ENCODE results near the gene ADGRG6. TPM values are rescaled to one million over a fixed set of nuclear protein-coding genes. Genes with fewer than 3 reads are reported as not detected.
"Not testable (repeated sequence)": the region's sequence is repeated elsewhere in the genome, so short reads cannot be mapped to it uniquely, and the experiment has no call there.

Gene ADGRG6
- total and polyA plus RNA-seq, 2 donors (not counting 1 experiment from before 2014, with no cell fraction given) = 0.03 TPM; not detected in 1

DNA sequence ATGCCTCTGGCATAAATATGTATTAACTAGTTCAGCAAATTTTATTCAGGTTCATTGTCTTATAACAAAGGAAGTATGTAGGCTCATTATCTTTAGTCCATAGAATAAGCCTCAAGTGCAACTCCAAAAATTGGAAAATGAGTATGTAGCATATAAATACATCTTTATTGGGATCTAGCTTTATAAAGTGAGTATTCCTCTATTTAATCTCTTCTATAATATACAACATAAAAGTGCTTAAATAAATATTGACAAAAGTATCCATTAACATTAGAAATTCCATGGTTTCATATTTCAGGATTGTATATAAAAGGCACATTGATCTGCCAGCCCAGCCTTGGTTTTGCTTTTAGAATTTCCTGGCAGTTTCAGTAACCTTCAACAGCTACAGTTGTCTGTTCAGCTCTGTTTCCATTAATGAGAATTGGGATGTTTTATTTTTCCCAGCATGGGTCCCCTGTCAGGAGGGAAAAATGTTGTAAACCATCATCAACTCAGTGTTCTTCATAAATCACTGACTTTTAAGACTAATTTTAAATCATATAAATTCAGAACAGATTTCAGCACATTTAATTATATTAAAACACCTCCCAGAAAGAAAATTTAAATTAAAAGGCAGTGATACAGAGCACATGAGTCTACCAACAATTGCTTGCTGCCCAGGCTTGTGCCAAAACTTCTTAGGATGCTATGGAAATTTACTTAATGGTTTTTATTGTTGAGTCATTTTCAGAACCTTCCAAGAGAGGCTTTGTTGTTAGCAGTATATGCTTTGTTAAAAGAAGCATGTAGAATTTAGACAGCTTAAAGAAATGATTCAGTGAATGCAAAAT is 119.7 kb downstream of the ADGRG6 start:
- intact Hi-C loops (cut with micrococcal nuclease) = no loop called here

DNA sequence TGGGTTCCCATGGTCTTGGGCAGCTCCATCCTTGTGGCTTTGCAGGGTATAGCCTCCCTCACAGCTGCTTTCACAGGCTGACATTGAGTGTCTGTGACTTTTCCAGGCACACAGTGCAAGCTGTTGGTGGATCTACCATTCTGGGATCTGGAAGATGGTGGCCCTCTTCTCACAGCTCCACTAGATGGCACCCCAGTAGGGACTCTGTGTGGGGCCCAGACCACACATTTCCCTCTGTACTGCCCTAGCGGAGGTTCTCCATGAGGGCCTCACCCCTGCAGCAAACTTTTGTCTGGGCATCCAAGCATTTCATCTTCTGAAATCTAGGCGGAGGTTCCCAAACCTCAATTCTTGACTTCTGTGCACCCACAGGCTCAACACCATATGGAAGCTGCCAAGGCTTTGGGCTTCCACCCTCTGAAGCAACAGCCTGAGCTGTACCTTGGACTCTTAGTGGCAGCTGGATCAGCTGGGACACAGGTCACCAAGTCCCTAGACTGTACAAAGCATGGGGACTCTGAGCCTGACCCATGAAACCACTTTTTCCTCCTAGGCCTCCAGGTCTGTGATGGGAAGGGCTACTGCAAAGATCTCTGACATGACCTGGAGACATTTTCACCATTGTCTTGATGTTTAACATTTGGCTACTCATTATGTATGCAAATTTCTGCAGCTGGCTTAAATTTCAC is 124.8 kb downstream of the ADGRG6 start:
- H3K27ac ChIP-seq (ENCODE audit: low read length in 2 of 2); H3K9me3 Mint-ChIP-seq (ENCODE audit: insufficient read depth); H3K9me3 ChIP-seq (ENCODE audit: control extremely low read depth in 1 of 3, control insufficient read depth in 2 of 3, insufficient read depth in 1 of 3, low read length in 2 of 3); CTCF ChIA-PET; H3K27me3 ChIP-seq (replicated peaks in 1 of 4; ENCODE audit: control extremely low read depth in 1 of 4, control insufficient read depth in 3 of 4, insufficient read depth in 4 of 4, low read length in 3 of 4); H3K27me3 Mint-ChIP-seq; H3K4me1 Mint-ChIP-seq; DNase-seq; H2AFZ ChIP-seq (ENCODE audit: insufficient read depth, low read depth, low read length, poor library complexity, severe bottlenecking); H3K79me2 ChIP-seq (ENCODE audit: control insufficient read depth, insufficient read depth, low read length); H4K20me1 ChIP-seq (ENCODE audit: control insufficient read depth, insufficient read depth, low read length, poor library complexity, severe bottlenecking); H3K4me2 ChIP-seq (replicated peaks; ENCODE audit: low read depth, low read length, poor library complexity, severe bottlenecking); H3K36me3 ChIP-seq (replicated peaks in 1 of 2; ENCODE audit: control extremely low read depth in 1 of 2, control insufficient read depth in 1 of 2, extremely low read depth in 1 of 2, insufficient read depth in 2 of 2, low read length in 1 of 2); H3K4me1 ChIP-seq (ENCODE audit: control insufficient read depth in 2 of 2, insufficient read depth in 2 of 2, low read length in 2 of 2); H3K4me3 Mint-ChIP-seq; H3K4me3 ChIP-seq (ENCODE audit: control extremely low read depth in 1 of 5, extremely low read depth in 1 of 5, insufficient read depth in 1 of 5, low read depth in 2 of 5, low read length in 4 of 5); POLR2A ChIA-PET; ATAC-seq (ENCODE audit: low read depth); intact Hi-C loops (cut with micrococcal nuclease); H3K27ac Mint-ChIP-seq; H3K9ac ChIP-seq (ENCODE audit: low read length): not testable (repeated sequence)
- WGBS (ENCODE audit: insufficient coverage) = 100% methylated on average over 2 of the region's 2 CpGs

More for the DNA sequence above, 119.7 kb downstream of the ADGRG6 start:
- H3K9ac ChIP-seq (ENCODE audit: low read length) = no peak overlapping the region
- H3K9me3 ChIP-seq (ENCODE audit: control extremely low read depth in 1 of 3, control insufficient read depth in 2 of 3, insufficient read depth in 1 of 3, low read length in 2 of 3) = peaks cover 0 to under 1% (median 0%) of the 10 kb centered on the region in 3 donors
- DNase-seq (no peak), ATAC-seq (ENCODE audit: low read depth) (no peak)
- Mint-ChIP-seq H3K27ac (no peak overlapping the region), H3K27me3 (no peaks in the 10 kb centered on the region), H3K4me3 (no peak overlapping the region), H3K9me3 (ENCODE audit: insufficient read depth) (no peaks in the 10 kb centered on the region), H3K4me1 (no peaks in the 10 kb centered on the region)
- no peaks in the 10 kb centered on the region for H3K36me3 ChIP-seq (replicated peaks in 1 of 2; ENCODE audit: control extremely low read depth in 1 of 2, control insufficient read depth in 1 of 2, extremely low read depth in 1 of 2, insufficient read depth in 2 of 2, low read length in 1 of 2)
- H3K27ac ChIP-seq (ENCODE audit: low read length in 2 of 2) = no peak overlapping the region
- no peaks in the 10 kb centered on the region for H3K79me2 ChIP-seq (ENCODE audit: control insufficient read depth, insufficient read depth, low read length)
- POLR2A ChIA-PET = no interaction called here
- no peaks in the 10 kb centered on the region for H3K4me1 ChIP-seq (ENCODE audit: control insufficient read depth in 2 of 2, insufficient read depth in 2 of 2, low read length in 2 of 2)
- H3K4me2 ChIP-seq (replicated peaks; ENCODE audit: low read depth, low read length, poor library complexity, severe bottlenecking) = no peak overlapping the region
- TF ChIP-seq EZH2 (IDR thresholded peaks at IDR 0.05; ENCODE audit: borderline replicate concordance, insufficient read depth, low read depth, low read length, poor library complexity, severe bottlenecking) = no peak
- TF ChIP-seq, protein P1, sequence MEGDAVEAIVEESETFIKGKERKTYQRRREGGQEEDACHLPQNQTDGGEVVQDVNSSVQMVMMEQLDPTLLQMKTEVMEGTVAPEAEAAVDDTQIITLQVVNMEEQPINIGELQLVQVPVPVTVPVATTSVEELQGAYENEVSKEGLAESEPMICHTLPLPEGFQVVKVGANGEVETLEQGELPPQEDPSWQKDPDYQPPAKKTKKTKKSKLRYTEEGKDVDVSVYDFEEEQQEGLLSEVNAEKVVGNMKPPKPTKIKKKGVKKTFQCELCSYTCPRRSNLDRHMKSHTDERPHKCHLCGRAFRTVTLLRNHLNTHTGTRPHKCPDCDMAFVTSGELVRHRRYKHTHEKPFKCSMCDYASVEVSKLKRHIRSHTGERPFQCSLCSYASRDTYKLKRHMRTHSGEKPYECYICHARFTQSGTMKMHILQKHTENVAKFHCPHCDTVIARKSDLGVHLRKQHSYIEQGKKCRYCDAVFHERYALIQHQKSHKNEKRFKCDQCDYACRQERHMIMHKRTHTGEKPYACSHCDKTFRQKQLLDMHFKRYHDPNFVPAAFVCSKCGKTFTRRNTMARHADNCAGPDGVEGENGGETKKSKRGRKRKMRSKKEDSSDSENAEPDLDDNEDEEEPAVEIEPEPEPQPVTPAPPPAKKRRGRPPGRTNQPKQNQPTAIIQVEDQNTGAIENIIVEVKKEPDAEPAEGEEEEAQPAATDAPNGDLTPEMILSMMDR (IDR thresholded peaks at IDR 0.05) = no peak
- CTCF ChIA-PET = no interaction called here
- H3K27me3 ChIP-seq (replicated peaks in 1 of 4; ENCODE audit: control extremely low read depth in 1 of 4, control insufficient read depth in 3 of 4, insufficient read depth in 4 of 4, low read length in 3 of 4) = no peaks in the 10 kb centered on the region
- no peak overlapping the region for H3K4me3 ChIP-seq (ENCODE audit: control extremely low read depth in 1 of 5, extremely low read depth in 1 of 5, insufficient read depth in 1 of 5, low read depth in 2 of 5, low read length in 4 of 5)
- H4K20me1 ChIP-seq (ENCODE audit: control insufficient read depth, insufficient read depth, low read length, poor library complexity, severe bottlenecking) = no peaks in the 10 kb centered on the region
- no peak overlapping the region for H2AFZ ChIP-seq (ENCODE audit: insufficient read depth, low read depth, low read length, poor library complexity, severe bottlenecking)

DNA sequence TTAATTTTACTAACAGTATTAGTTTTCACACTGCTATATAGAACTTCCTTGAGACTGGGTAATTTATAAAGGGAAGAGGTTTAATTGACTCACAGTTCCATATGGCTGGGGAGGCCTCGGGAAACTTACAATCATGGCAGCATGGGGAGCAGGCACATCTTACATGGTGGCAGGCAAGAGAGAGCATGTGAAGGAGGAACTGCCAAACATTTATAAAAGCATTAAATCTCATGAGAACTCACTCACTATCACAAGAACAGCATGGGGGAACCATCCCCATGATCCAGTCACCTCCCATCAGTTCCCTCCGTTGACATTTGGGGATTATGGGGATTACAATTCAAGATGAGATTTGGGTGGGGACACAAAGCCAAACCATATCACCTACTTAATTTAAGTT is 126.7 kb downstream of the ADGRG6 start:
- CTCF ChIA-PET; H3K9me3 Mint-ChIP-seq (ENCODE audit: insufficient read depth); intact Hi-C loops (cut with micrococcal nuclease); H3K9me3 ChIP-seq (ENCODE audit: control extremely low read depth in 1 of 3, control insufficient read depth in 2 of 3, insufficient read depth in 1 of 3, low read length in 2 of 3); H3K27me3 Mint-ChIP-seq; H3K27ac ChIP-seq (ENCODE audit: low read length in 2 of 2); H2AFZ ChIP-seq (ENCODE audit: insufficient read depth, low read depth, low read length, poor library complexity, severe bottlenecking); H3K4me1 ChIP-seq (ENCODE audit: control insufficient read depth in 2 of 2, insufficient read depth in 2 of 2, low read length in 2 of 2); ATAC-seq (ENCODE audit: low read depth); H3K79me2 ChIP-seq (ENCODE audit: control insufficient read depth, insufficient read depth, low read length); DNase-seq; H3K36me3 ChIP-seq (replicated peaks in 1 of 2; ENCODE audit: control extremely low read depth in 1 of 2, control insufficient read depth in 1 of 2, extremely low read depth in 1 of 2, insufficient read depth in 2 of 2, low read length in 1 of 2); H3K27me3 ChIP-seq (replicated peaks in 1 of 4; ENCODE audit: control extremely low read depth in 1 of 4, control insufficient read depth in 3 of 4, insufficient read depth in 4 of 4, low read length in 3 of 4); H3K4me1 Mint-ChIP-seq; H3K4me2 ChIP-seq (replicated peaks; ENCODE audit: low read depth, low read length, poor library complexity, severe bottlenecking); H4K20me1 ChIP-seq (ENCODE audit: control insufficient read depth, insufficient read depth, low read length, poor library complexity, severe bottlenecking); H3K4me3 ChIP-seq (ENCODE audit: control extremely low read depth in 1 of 5, extremely low read depth in 1 of 5, insufficient read depth in 1 of 5, low read depth in 2 of 5, low read length in 4 of 5); H3K9ac ChIP-seq (ENCODE audit: low read length); H3K4me3 Mint-ChIP-seq; POLR2A ChIA-PET; H3K27ac Mint-ChIP-seq: not testable (repeated sequence)
- whole genome bisulfite sequencing (ENCODE audit: insufficient coverage) = no CpG with 5 or more reads among the region's 2 CpGs

Measured in B cell (primary cell).